GM19455 (cell line): ENCODE data around the gene PVR.
"Not testable (repeated sequence)": the region's sequence is repeated elsewhere in the genome, so short reads cannot be mapped to it uniquely, and the experiment has no call there.

Experiments
- ATAC-seq: cut with Tn5 transposase; IDR thresholded peaks from one replicate; pipeline ENCODE4 v1.9.1; 2021; ENCODE audit not compliant: unreplicated experiment

PVR gene

GRCh38 chr19:44643605-44644401 lies at the start of gene PVR:
Gene PVR, plus strand, starts transcription at chr19:44643910. Its CDS starts 187 bp downstream, at chr19:44644097.
- no peak for ATAC-seq

GRCh38 chr19:44596428-44597130 lies 47.1 kb upstream of the PVR start:
- no peak for ATAC-seq

GRCh38 chr19:44597131-44597491 lies 46.6 kb upstream of the PVR start:
- no peak for ATAC-seq

- ATAC-seq: no peak
These were observed 45.4 kb upstream of the PVR start for GRCh38 chr19:44598355-44598754.

- ATAC-seq: no peak
These were observed 44.8 kb upstream of the PVR start for GRCh38 chr19:44598880-44599279.

- no peak for ATAC-seq
These were observed 43.2 kb upstream of the PVR start for GRCh38 chr19:44600466-44600865.

- no peak for ATAC-seq
These were observed 41.6 kb upstream of the PVR start for GRCh38 chr19:44602081-44602480.

GRCh38 chr19:44603201-44603945 lies 40.3 kb upstream of the PVR start:
- ATAC-seq: no peak

GRCh38 chr19:44604241-44604640 lies 39.5 kb upstream of the PVR start:
- ATAC-seq: no peak

- no peak for ATAC-seq
These were observed 38.2 kb upstream of the PVR start for GRCh38 chr19:44605547-44605946.

GRCh38 chr19:44607049-44607448 lies 36.7 kb upstream of the PVR start:
- no peak for ATAC-seq

GRCh38 chr19:44607917-44608316 lies 35.8 kb upstream of the PVR start:
- no peak for ATAC-seq

GRCh38 chr19:44608391-44608821 lies 35.3 kb upstream of the PVR start:
- ATAC-seq: no peak

- no peak for ATAC-seq
These were observed 34.5 kb upstream of the PVR start for GRCh38 chr19:44609219-44609618.

GRCh38 chr19:44610497-44610896 lies 33.2 kb upstream of the PVR start:
- ATAC-seq: not testable (repeated sequence)

- no peak for ATAC-seq
These were observed 31.9 kb upstream of the PVR start for GRCh38 chr19:44611812-44612295.

- no peak for ATAC-seq
These were observed 30.2 kb upstream of the PVR start, which contains the start of gene IGSF23 for GRCh38 chr19:44613295-44614178. Gene IGSF23, plus strand, starts transcription at chr19:44613563. Its CDS starts 83 bp downstream, at chr19:44613646.

GRCh38 chr19:44614313-44614712 lies 29.4 kb upstream of the PVR start:
- ATAC-seq: no peak

GRCh38 chr19:44615863-44616247 lies 27.9 kb upstream of the PVR start:
- no peak for ATAC-seq

- no peak for ATAC-seq
These were observed 26.4 kb upstream of the PVR start for GRCh38 chr19:44617110-44617880.
